GM18861 (cell line): ENCODE results near the gene FSD1L.
"Not testable (repeated sequence)": the region's sequence is repeated elsewhere in the genome, so short reads cannot be mapped to it uniquely, and the experiment has no call there.

Experiments
- ATAC-seq: cut with Tn5 transposase; IDR thresholded peaks from one replicate; pipeline ENCODE4 v1.9.1; 2021; ENCODE audit not compliant: unreplicated experiment

Gene FSD1L

GRCh38 chr9:105541838-105542237 lies 94.0 kb downstream of the FSD1L start:
- peak; percentile 98 for ATAC-seq

- ATAC-seq, result no peak
Observed at GRCh38 chr9:105554042-105554441, 106.2 kb downstream of the FSD1L start.

GRCh38 chr9:105557804-105558610 lies 110.2 kb downstream of the FSD1L start, which contains the start of gene FKTN:
Gene FKTN, plus strand, starts transcription at chr9:105558131. Its CDS starts 16,902 bp downstream, at chr9:105575033.
- ATAC-seq, result peak; percentile 95

- no peak for ATAC-seq
Observed at GRCh38 chr9:105572455-105572854, 124.6 kb downstream of the FSD1L start.

- ATAC-seq, result not testable (repeated sequence)
Observed at GRCh38 chr9:105579952-105580351, 132.1 kb downstream of the FSD1L start.

GRCh38 chr9:105581550-105581949 lies 133.7 kb downstream of the FSD1L start:
- not testable (repeated sequence) for ATAC-seq

- ATAC-seq, result no peak
Observed at GRCh38 chr9:105593145-105593544, 145.3 kb downstream of the FSD1L start.
